ENCODE measurements around the gene CAT.

- TF ChIP-seq CTCF (conservative IDR thresholded peaks at IDR 0.05) (no peak), ZFX (IDR thresholded peaks at IDR 0.05) (no peak)
These were observed 35.3 kb upstream of the CAT start for GRCh38 chr11:34403431-34403830.
